ENCODE results near the gene TUT7. TPM values are rescaled to one million over a fixed set of nuclear protein-coding genes. Genes with fewer than 3 reads are reported as not detected.
"Not testable (repeated sequence)": the region's sequence is repeated elsewhere in the genome, so short reads cannot be mapped to it uniquely, and the experiment has no call there.

TUT7 gene, protein sequence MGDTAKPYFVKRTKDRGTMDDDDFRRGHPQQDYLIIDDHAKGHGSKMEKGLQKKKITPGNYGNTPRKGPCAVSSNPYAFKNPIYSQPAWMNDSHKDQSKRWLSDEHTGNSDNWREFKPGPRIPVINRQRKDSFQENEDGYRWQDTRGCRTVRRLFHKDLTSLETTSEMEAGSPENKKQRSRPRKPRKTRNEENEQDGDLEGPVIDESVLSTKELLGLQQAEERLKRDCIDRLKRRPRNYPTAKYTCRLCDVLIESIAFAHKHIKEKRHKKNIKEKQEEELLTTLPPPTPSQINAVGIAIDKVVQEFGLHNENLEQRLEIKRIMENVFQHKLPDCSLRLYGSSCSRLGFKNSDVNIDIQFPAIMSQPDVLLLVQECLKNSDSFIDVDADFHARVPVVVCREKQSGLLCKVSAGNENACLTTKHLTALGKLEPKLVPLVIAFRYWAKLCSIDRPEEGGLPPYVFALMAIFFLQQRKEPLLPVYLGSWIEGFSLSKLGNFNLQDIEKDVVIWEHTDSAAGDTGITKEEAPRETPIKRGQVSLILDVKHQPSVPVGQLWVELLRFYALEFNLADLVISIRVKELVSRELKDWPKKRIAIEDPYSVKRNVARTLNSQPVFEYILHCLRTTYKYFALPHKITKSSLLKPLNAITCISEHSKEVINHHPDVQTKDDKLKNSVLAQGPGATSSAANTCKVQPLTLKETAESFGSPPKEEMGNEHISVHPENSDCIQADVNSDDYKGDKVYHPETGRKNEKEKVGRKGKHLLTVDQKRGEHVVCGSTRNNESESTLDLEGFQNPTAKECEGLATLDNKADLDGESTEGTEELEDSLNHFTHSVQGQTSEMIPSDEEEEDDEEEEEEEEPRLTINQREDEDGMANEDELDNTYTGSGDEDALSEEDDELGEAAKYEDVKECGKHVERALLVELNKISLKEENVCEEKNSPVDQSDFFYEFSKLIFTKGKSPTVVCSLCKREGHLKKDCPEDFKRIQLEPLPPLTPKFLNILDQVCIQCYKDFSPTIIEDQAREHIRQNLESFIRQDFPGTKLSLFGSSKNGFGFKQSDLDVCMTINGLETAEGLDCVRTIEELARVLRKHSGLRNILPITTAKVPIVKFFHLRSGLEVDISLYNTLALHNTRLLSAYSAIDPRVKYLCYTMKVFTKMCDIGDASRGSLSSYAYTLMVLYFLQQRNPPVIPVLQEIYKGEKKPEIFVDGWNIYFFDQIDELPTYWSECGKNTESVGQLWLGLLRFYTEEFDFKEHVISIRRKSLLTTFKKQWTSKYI (N-terminal part only)
- polyA plus RNA-seq: 10 to 100 TPM; 23.5 to 35.4 TPM

- Histone ChIP-seq H3K4me3 (ENCODE audit: low read depth in 1 of 2, low read length in 2 of 2) (peak within 1 kb of the TSS; percentile 75 to 77), H3K27ac (ENCODE audit: low read depth in 2 of 2, low read length in 1 of 2) (peak within 1 kb of the TSS; percentile 91 to 99), H3K9me3 (ENCODE audit: control insufficient read depth in 2 of 2, insufficient read depth in 1 of 2, low read depth in 1 of 2, low read length in 1 of 2) (no peaks in the 10 kb centered on the region), H3K27me3 (ENCODE audit: control insufficient read depth in 1 of 2, insufficient read depth in 2 of 2, low read length in 2 of 2) (no peaks in the 10 kb centered on the region), H3K4me1 (ENCODE audit: control insufficient read depth in 2 of 2, insufficient read depth in 2 of 2, low read length in 1 of 2) (peaks cover 0 to 2% of the 10 kb centered on the region in 2 donors), H3K36me3 (ENCODE audit: control insufficient read depth in 2 of 2, insufficient read depth in 2 of 2, low read length in 1 of 2) (no peaks in the 10 kb centered on the region)
- WGBS, 2 donors: 0% methylated on average over 77 to 79 of the region's 79 CpGs
Observed at GRCh38 chr9:86354011-86354817, at the start of gene TUT7. TSS of gene TUT7 (minus strand) at chr9:86354410. CDS start at chr9:86353199, 1,211 bp downstream.

DNA sequence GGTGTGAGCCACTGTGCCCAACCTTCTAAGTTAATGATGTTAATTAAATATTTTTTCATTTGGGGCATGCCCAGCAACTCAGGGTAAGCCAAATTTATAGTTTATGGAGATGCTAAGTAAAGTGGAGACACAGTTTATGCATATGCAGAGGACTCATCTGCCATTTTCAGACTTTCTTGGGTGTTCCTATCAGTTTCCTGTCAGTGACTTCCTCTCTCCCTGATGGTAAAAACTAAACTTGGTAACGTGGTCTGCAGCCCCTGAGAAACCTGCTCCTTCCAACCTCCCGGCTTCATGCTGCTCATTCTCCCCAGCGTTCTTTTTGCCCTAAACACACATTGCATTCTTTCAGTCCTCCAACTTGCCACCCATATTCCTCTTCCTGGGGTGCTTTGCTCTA, 48.4 kb upstream of the TUT7 start:
- Histone ChIP-seq H3K4me1 (ENCODE audit: control insufficient read depth in 2 of 2, insufficient read depth in 2 of 2, low read length in 1 of 2) (peaks cover 0 to 2% of the 10 kb centered on the region in 2 donors), H3K9me3 (ENCODE audit: control insufficient read depth in 2 of 2, insufficient read depth in 1 of 2, low read depth in 1 of 2, low read length in 1 of 2) (no peaks in the 10 kb centered on the region), H3K36me3 (ENCODE audit: control insufficient read depth in 2 of 2, insufficient read depth in 2 of 2, low read length in 1 of 2) (no peaks in the 10 kb centered on the region), H3K27ac (ENCODE audit: low read depth in 2 of 2, low read length in 1 of 2) (no peak overlapping the region), H3K27me3 (ENCODE audit: control insufficient read depth in 1 of 2, insufficient read depth in 2 of 2, low read length in 2 of 2) (no peaks in the 10 kb centered on the region), H3K4me3 (ENCODE audit: low read depth in 1 of 2, low read length in 2 of 2) (no peak overlapping the region)
- WGBS, 2 donors: 59 to 76% methylated on average over 3 of the region's 3 CpGs

DNA sequence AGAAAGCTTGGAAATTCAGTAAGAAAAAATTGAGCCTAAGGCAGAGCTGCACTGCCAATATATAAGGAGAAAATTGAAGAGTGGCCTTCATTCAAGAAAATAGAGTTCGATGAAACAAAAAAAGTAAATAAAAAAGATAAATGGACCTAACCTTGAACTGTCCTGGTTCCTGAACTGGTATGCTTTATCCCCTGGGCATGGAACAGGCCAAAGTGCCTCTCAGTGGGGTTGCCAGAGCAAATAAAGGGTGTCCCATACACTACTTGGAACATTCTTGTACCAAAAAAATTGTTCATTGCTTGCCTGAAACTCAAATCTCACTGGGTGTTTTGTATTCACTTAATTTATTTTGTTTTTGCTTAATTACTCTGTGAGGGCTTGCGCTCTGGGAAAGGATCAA, 42.2 kb upstream of the TUT7 start:
- 81 to 90% methylated on average over 2 of the region's 2 CpGs for WGBS, 2 donors

DNA sequence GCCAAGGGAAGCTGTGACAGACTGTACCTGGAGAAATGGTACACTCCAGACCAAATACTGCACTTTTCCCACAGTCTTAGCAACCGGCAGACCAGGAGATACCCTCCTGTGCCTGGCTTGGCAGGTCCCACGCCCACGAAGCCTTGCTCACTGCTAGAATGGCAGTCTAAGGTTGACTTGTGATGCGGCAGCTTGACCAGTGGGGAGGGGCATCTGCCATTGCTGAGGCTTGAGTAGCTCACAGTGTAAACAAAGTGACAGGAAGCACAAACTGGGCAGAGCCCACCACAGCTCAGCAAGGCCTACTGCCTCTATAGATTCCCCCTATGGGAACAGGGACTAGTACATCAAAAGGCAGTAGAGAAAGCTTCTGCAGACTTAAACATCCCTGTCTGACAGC, 36.0 kb upstream of the TUT7 start:
- 64 to 73% methylated on average over 4 of the region's 4 CpGs for WGBS, 2 donors
- H3K4me1 ChIP-seq (ENCODE audit: control insufficient read depth in 2 of 2, insufficient read depth in 2 of 2, low read length in 1 of 2); H3K27me3 ChIP-seq (ENCODE audit: control insufficient read depth in 1 of 2, insufficient read depth in 2 of 2, low read length in 2 of 2); H3K36me3 ChIP-seq (ENCODE audit: control insufficient read depth in 2 of 2, insufficient read depth in 2 of 2, low read length in 1 of 2); H3K4me3 ChIP-seq (ENCODE audit: low read depth in 1 of 2, low read length in 2 of 2); H3K9me3 ChIP-seq (ENCODE audit: control insufficient read depth in 2 of 2, insufficient read depth in 1 of 2, low read depth in 1 of 2, low read length in 1 of 2); H3K27ac ChIP-seq (ENCODE audit: low read depth in 2 of 2, low read length in 1 of 2): not testable (repeated sequence)

More for the DNA sequence above, 42.2 kb upstream of the TUT7 start:
- Histone ChIP-seq H3K27ac (ENCODE audit: low read depth in 2 of 2, low read length in 1 of 2) (no peak overlapping the region), H3K4me3 (ENCODE audit: low read depth in 1 of 2, low read length in 2 of 2) (no peak overlapping the region), H3K36me3 (ENCODE audit: control insufficient read depth in 2 of 2, insufficient read depth in 2 of 2, low read length in 1 of 2) (no peaks in the 10 kb centered on the region), H3K9me3 (ENCODE audit: control insufficient read depth in 2 of 2, insufficient read depth in 1 of 2, low read depth in 1 of 2, low read length in 1 of 2) (no peaks in the 10 kb centered on the region), H3K27me3 (ENCODE audit: control insufficient read depth in 1 of 2, insufficient read depth in 2 of 2, low read length in 2 of 2) (no peaks in the 10 kb centered on the region), H3K4me1 (ENCODE audit: control insufficient read depth in 2 of 2, insufficient read depth in 2 of 2, low read length in 1 of 2) (no peaks in the 10 kb centered on the region)

DNA sequence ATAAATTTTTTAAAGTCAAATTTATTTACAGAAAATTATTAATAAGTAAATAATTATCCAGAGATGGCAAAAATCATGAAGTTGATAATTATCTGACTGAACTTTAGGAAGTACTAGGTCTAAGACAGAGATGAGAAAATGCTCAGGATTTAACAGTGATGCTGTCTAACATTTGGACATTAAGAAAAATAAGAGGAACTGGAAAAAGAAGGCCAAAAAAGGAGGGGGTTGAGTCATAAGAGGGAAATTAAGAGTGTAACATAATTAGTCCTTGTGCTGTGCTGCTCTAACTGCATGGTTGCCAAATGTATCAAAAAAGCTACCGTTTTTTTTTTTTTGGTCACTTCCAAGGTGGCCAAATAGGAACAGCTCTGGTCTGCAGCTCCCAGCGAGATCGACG, 35.4 kb upstream of the TUT7 start:
- Histone ChIP-seq H3K4me3 (ENCODE audit: low read depth in 1 of 2, low read length in 2 of 2) (no peak overlapping the region), H3K9me3 (ENCODE audit: control insufficient read depth in 2 of 2, insufficient read depth in 1 of 2, low read depth in 1 of 2, low read length in 1 of 2) (peaks cover 0 to 5% of the 10 kb centered on the region in 2 donors), H3K27me3 (ENCODE audit: control insufficient read depth in 1 of 2, insufficient read depth in 2 of 2, low read length in 2 of 2) (no peaks in the 10 kb centered on the region), H3K36me3 (ENCODE audit: control insufficient read depth in 2 of 2, insufficient read depth in 2 of 2, low read length in 1 of 2) (no peaks in the 10 kb centered on the region), H3K4me1 (ENCODE audit: control insufficient read depth in 2 of 2, insufficient read depth in 2 of 2, low read length in 1 of 2) (peaks cover 0 to 3% of the 10 kb centered on the region in 2 donors), H3K27ac (ENCODE audit: low read depth in 2 of 2, low read length in 1 of 2) (no peak overlapping the region)
- WGBS, 2 donors: 90 to 94% methylated on average over 4 of the region's 4 CpGs

- Histone ChIP-seq H3K4me1 (ENCODE audit: control insufficient read depth in 2 of 2, insufficient read depth in 2 of 2, low read length in 1 of 2) (peaks cover 0 to 3% of the 10 kb centered on the region in 2 donors), H3K4me3 (ENCODE audit: low read depth in 1 of 2, low read length in 2 of 2) (no peak overlapping the region), H3K27me3 (ENCODE audit: control insufficient read depth in 1 of 2, insufficient read depth in 2 of 2, low read length in 2 of 2) (no peaks in the 10 kb centered on the region), H3K36me3 (ENCODE audit: control insufficient read depth in 2 of 2, insufficient read depth in 2 of 2, low read length in 1 of 2) (no peaks in the 10 kb centered on the region), H3K27ac (ENCODE audit: low read depth in 2 of 2, low read length in 1 of 2) (no peak overlapping the region), H3K9me3 (ENCODE audit: control insufficient read depth in 2 of 2, insufficient read depth in 1 of 2, low read depth in 1 of 2, low read length in 1 of 2) (peaks cover 0 to 5% of the 10 kb centered on the region in 2 donors)
- WGBS, 2 donors: 50 to 62% methylated on average over 3 of the region's 3 CpGs
Observed at GRCh38 chr9:86387376-86387775, 33.2 kb upstream of the TUT7 start.

DNA sequence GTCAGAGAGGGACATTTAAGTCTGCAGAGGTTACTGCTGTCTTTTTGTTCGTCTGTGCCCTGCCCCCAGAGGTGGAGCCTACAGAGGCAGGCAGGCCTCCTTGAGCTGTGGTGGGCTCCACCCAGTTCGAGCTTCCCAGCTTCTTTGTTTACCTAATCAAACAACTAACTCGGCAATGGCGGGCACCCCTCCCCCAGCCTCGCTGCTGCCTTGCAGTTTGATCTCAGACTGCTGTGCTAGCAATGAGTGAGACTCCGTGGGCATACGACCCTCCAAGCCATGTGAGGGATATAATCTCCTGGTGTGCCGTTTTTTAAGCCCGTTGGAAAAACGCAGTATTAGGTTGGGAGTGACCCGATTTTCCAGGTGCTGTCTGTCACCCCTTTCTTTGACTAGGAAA, 28.8 kb upstream of the TUT7 start:
- H3K36me3 ChIP-seq (ENCODE audit: control insufficient read depth in 2 of 2, insufficient read depth in 2 of 2, low read length in 1 of 2); H3K4me1 ChIP-seq (ENCODE audit: control insufficient read depth in 2 of 2, insufficient read depth in 2 of 2, low read length in 1 of 2); H3K27me3 ChIP-seq (ENCODE audit: control insufficient read depth in 1 of 2, insufficient read depth in 2 of 2, low read length in 2 of 2); H3K4me3 ChIP-seq (ENCODE audit: low read depth in 1 of 2, low read length in 2 of 2); H3K27ac ChIP-seq (ENCODE audit: low read depth in 2 of 2, low read length in 1 of 2); H3K9me3 ChIP-seq (ENCODE audit: control insufficient read depth in 2 of 2, insufficient read depth in 1 of 2, low read depth in 1 of 2, low read length in 1 of 2): not testable (repeated sequence)
- WGBS, 2 donors: 76 to 82% methylated on average over 10 to 11 of the region's 11 CpGs

DNA sequence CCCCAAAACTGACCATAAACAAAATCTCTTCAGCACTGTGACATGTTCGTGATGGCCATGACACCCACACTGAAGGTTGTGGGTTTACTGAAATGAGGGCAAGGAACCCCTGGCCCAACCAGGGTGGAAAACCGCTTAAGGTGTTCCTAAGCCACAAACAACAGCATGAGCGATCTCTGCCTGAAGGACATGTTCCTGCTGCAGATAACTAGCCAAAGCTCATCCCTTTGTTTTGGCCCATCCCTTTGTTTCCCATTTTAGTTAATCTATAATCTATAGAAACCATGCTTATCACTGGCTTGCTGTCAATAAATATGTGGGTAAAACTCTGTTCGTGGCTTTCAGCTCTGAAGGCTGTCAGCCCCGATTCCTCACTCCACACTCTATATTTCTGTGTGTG, 21.8 kb upstream of the TUT7 start:
- H3K4me1 ChIP-seq (ENCODE audit: control insufficient read depth in 2 of 2, insufficient read depth in 2 of 2, low read length in 1 of 2): no peaks in the 10 kb centered on the region
- H3K4me3 ChIP-seq (ENCODE audit: low read depth in 1 of 2, low read length in 2 of 2): no peak overlapping the region
- WGBS, 2 donors: 90 to 91% methylated on average over 5 of the region's 5 CpGs
- peaks cover 0 to 5% of the 10 kb centered on the region in 2 donors for H3K9me3 ChIP-seq (ENCODE audit: control insufficient read depth in 2 of 2, insufficient read depth in 1 of 2, low read depth in 1 of 2, low read length in 1 of 2)
- H3K27ac ChIP-seq (ENCODE audit: low read depth in 2 of 2, low read length in 1 of 2): no peak overlapping the region
- H3K27me3 ChIP-seq (ENCODE audit: control insufficient read depth in 1 of 2, insufficient read depth in 2 of 2, low read length in 2 of 2): no peaks in the 10 kb centered on the region
- H3K36me3 ChIP-seq (ENCODE audit: control insufficient read depth in 2 of 2, insufficient read depth in 2 of 2, low read length in 1 of 2): no peaks in the 10 kb centered on the region
